ENCODE measurements around the gene COX7A2L. TPM values are rescaled to one million over a fixed set of nuclear protein-coding genes. Genes with fewer than 3 reads are reported as not detected.

The COX7A2L gene
- total and polyA plus RNA-seq, 4 donors = 55.0 to 102 (median 77.0) TPM

- TF ChIP-seq ZBTB33 (IDR thresholded peaks at IDR 0.05) = no peak
- TF ChIP-seq JUND (IDR thresholded peaks at IDR 0.05) = no peak
- no peak for TF ChIP-seq GABPA (IDR thresholded peaks at IDR 0.05 in 1 of 2, conservative IDR thresholded peaks at IDR 0.05 in 1 of 2)
- TF ChIP-seq HNF4G (IDR thresholded peaks at IDR 0.05) = no peak
- no peak for TF ChIP-seq NR2F2 (IDR thresholded peaks at IDR 0.05)
- no peak for TF ChIP-seq SP1 (IDR thresholded peaks at IDR 0.05)
Measured at GRCh38 chr2:42342795-42343241, 18.2 kb downstream of the COX7A2L start (continued).

GRCh38 chr2:42342061-42342794 lies 18.8 kb downstream of the COX7A2L start:
- H3K9me3 ChIP-seq (ENCODE audit: control insufficient read depth in 4 of 4, low read length in 3 of 4) = no peaks in the 10 kb centered on the region
- no peak overlapping the region for H3K4me3 ChIP-seq (ENCODE audit: low read depth in 1 of 3, low read length in 3 of 3)
- peaks cover 0 to 8% (median 6%) of the 10 kb centered on the region in 4 donors for H3K36me3 ChIP-seq (ENCODE audit: control insufficient read depth in 4 of 4, insufficient read depth in 3 of 4, low read depth in 1 of 4, low read length in 3 of 4)
- DNase-seq (ENCODE audit: low spot score) = no peak
- TF ChIP-seq FOXA1 (IDR thresholded peaks at IDR 0.05) (no peak), REST (IDR thresholded peaks at IDR 0.05) (no peak), RAD21 (IDR thresholded peaks at IDR 0.05) (no peak), FOXA2 (IDR thresholded peaks at IDR 0.05) (no peak), MAX (IDR thresholded peaks at IDR 0.05) (no peak), JUND (IDR thresholded peaks at IDR 0.05) (peak in 1 of 2 donors; percentile 76), SP1 (IDR thresholded peaks at IDR 0.05) (no peak), HNF4A (conservative IDR thresholded peaks at IDR 0.05) (peak in 1 of 2 donors; percentile 36), NR2F2 (IDR thresholded peaks at IDR 0.05) (no peak), RXRA (IDR thresholded peaks at IDR 0.05) (peak in 1 of 2 donors; percentile 45), GABPA (IDR thresholded peaks at IDR 0.05 in 1 of 2, conservative IDR thresholded peaks at IDR 0.05 in 1 of 2) (no peak), HNF4G (IDR thresholded peaks at IDR 0.05) (no peak), EGR1 (IDR thresholded peaks at IDR 0.05; ENCODE audit: low read depth in 2 of 2) (no peak), CTCF (IDR thresholded peaks at IDR 0.05; ENCODE audit: low read depth, low read length, missing input control) (no peak)
- H3K4me1 ChIP-seq (ENCODE audit: control insufficient read depth in 4 of 4, insufficient read depth in 4 of 4, low read length in 3 of 4) = peaks cover 9 to 29% (median 17%) of the 10 kb centered on the region in 4 donors
- no peaks in the 10 kb centered on the region for H3K27me3 ChIP-seq (ENCODE audit: control insufficient read depth in 4 of 4, insufficient read depth in 4 of 4, low read length in 3 of 4)
- H3K9ac ChIP-seq (ENCODE audit: low read depth in 1 of 2, low read length in 2 of 2) = no peak overlapping the region
- 78% methylated on average over 8 of the region's 8 CpGs for WGBS
- H3K27ac ChIP-seq (ENCODE audit: low read depth in 1 of 2, low read length in 2 of 2) = peak overlapping the region; percentile 69 to 75
